Fibroblast of peridontal ligament (primary cell): ENCODE results near the gene CDK17.

ENCODE experiments used
- DNase-seq: peaks from one replicate; pipeline ENCODE4 v3.0.0-alpha.2; 2010; ENCODE audit errors: extremely low read depth

Gene CDK17

GRCh38 chr12:96238336-96239047 lies 161.7 kb downstream of the CDK17 start:
- DNase-seq = no peak

- DNase-seq = peak; percentile 98
Observed at GRCh38 chr12:96237465-96238077, 162.7 kb downstream of the CDK17 start.

GRCh38 chr12:96237035-96237434 lies 163.2 kb downstream of the CDK17 start:
- peak; percentile 68 for DNase-seq

- DNase-seq = peak; percentile 91
Observed at GRCh38 chr12:96236221-96236822, 163.9 kb downstream of the CDK17 start.

- DNase-seq = no peak
Observed at GRCh38 chr12:96235484-96235826, 164.8 kb downstream of the CDK17 start.

GRCh38 chr12:96234591-96235483 lies 165.4 kb downstream of the CDK17 start:
- no peak for DNase-seq

- DNase-seq = peak; percentile 99
Observed at GRCh38 chr12:96233939-96234461, 166.2 kb downstream of the CDK17 start.

- DNase-seq = no peak
Observed at GRCh38 chr12:96233168-96233567, 167.1 kb downstream of the CDK17 start.

GRCh38 chr12:96230646-96231045 lies 169.6 kb downstream of the CDK17 start:
- no peak for DNase-seq

- no peak for DNase-seq
Observed at GRCh38 chr12:96228566-96229248, 171.5 kb downstream of the CDK17 start.
